Mesodermal cell (in vitro differentiated cells): ENCODE results near the gene CYP1A2.
A peak's percentile ranks its signal among the peaks of the same experiment; 100 is the strongest.
"Not testable (repeated sequence)": the region's sequence is repeated elsewhere in the genome, so short reads cannot be mapped to it uniquely, and the experiment has no call there.

ENCODE experiments used
- H3K27ac ChIP-seq: 2 replicates; pipeline ENCODE4 v1.7.0; 2013; ENCODE audit warnings: mild to moderate bottlenecking, low read depth, low read length, moderate library complexity; ENCODE audit not compliant: severe bottlenecking
- H3K36me3 ChIP-seq: 2 replicates; pipeline ENCODE4 v1.7.1; 2013; ENCODE audit warnings: mild to moderate bottlenecking, low read length, moderate library complexity; ENCODE audit not compliant: control insufficient read depth, insufficient read depth
- H3K4me1 ChIP-seq: one replicate; pipeline ENCODE4 v1.7.1; 2013; ENCODE audit warnings: mild to moderate bottlenecking, low read length; ENCODE audit not compliant: insufficient read depth, control insufficient read depth, poor library complexity, severe bottlenecking
- H3K4me3 ChIP-seq: 2 replicates; pipeline ENCODE4 v1.7.0; 2013; ENCODE audit warnings: low read length, control low read depth, mild to moderate bottlenecking; ENCODE audit not compliant: insufficient read depth, poor library complexity, severe bottlenecking; ENCODE audit errors: extremely low read depth
- H3K9me3 ChIP-seq: 2 replicates; pipeline ENCODE4 v1.7.1; 2013; ENCODE audit warnings: mild to moderate bottlenecking, low read length, moderate library complexity; ENCODE audit not compliant: control insufficient read depth
- WGBS, 2 experiments: methylation state at CpG; one replicate each; pipeline ENCODE4 v1.1.5; 2013; ENCODE audit warnings: missing lambda C conversion rate in 2 of 2; ENCODE audit not compliant: insufficient coverage in 2 of 2; 5-methylcytosine and 5-hydroxymethylcytosine counted together

CYP1A2 gene

DNA sequence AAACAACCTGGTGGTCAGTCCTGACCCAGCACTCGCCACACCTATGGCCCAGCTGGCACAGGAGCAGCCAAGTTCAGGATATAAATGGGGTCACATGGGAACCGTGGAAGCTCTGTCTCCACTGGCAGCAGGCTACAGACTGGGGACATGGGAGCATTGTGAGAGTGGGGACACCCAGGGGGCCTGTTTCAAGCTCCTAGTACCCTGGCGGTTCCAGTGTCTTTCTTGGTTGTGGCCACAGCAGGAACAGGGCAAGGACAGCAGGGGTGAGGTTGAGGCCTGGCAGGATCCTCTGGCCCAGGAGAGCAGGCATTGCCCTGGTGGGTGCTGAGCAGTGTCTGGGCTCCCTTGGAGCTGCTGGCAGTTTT, 35.1 kb downstream of the CYP1A2 start:
- Histone ChIP-seq H3K4me1 (peaks cover 34% of the 10 kb centered on the region), H3K4me3 (peak overlapping the region; percentile 87), H3K27ac (no peak overlapping the region), H3K36me3 (peaks cover 29% of the 10 kb centered on the region), H3K9me3 (no peaks in the 10 kb centered on the region)
- 91% methylated on average over 2 to 3 of the region's 3 CpGs for WGBS, 2 experiments

- Histone ChIP-seq H3K4me1 (peaks cover 33% of the 10 kb centered on the region), H3K27ac (no peak overlapping the region), H3K4me3 (no peak overlapping the region), H3K9me3 (no peaks in the 10 kb centered on the region), H3K36me3 (peaks cover 34% of the 10 kb centered on the region)
- WGBS, 2 experiments: 94 to 97% methylated on average over 5 to 8 of the region's 8 CpGs
Measured at GRCh38 chr15:74784426-74785193, 36.0 kb downstream of the CYP1A2 start.

DNA sequence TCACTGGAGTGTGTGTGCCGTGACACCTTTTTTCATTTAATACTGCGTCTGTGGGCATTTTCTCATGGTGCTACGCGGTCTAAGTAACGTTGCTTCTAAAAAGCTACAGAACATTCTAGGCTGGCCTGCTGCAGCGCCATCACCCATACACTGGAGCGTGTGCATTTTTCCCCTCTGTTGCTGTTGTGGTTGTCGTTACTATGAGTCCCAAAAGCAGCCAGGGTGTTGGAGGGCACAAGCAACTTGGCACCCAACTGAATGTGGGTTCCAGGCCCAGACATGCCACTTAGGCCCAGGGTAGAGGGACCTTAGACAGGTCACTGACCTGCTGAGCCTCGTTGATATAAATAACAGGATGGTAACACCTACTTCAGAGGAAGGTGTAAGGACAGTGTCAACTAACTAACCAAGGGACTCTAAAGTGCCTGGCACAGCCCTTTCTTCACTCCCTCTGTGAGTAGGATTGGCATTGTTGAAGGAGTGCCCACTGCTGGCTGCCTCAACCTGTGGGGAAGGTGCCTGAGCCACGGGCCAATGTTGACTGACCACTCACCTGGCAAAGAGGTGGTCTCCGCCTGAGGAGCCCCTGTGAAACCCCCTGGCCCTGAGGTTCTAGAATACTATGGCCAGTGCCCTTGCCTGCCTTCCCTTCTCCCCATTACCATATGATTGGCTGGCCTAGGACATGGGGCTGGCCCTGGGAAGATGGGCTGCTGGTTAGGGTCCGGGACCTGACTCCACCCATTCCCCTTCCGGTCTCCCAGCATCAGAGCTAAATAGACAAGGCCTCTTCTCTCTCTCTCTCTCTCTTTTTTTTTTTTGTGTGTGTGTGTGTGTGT, 36.8 kb downstream of the CYP1A2 start:
- Histone ChIP-seq H3K4me1 (peaks cover 33% of the 10 kb centered on the region), H3K9me3 (no peaks in the 10 kb centered on the region), H3K4me3 (no peak overlapping the region), H3K27ac (no peak overlapping the region), H3K36me3 (peaks cover 35% of the 10 kb centered on the region)
- WGBS, 2 experiments: 96 to 97% methylated on average over 9 to 11 of the region's 13 CpGs

GRCh38 chr15:74786081-74786480, 37.4 kb downstream of the CYP1A2 start:
- H3K9me3 ChIP-seq, H3K4me3 ChIP-seq, H3K27ac ChIP-seq: not testable (repeated sequence)
- 90 to 97% methylated on average over 10 to 11 of the region's 12 CpGs for WGBS, 2 experiments
- Histone ChIP-seq H3K36me3 (peaks cover 35% of the 10 kb centered on the region), H3K4me1 (peaks cover 29% of the 10 kb centered on the region)

- Histone ChIP-seq H3K9me3 (no peaks in the 10 kb centered on the region), H3K4me3 (no peak overlapping the region), H3K36me3 (peaks cover 38% of the 10 kb centered on the region), H3K4me1 (peaks cover 24% of the 10 kb centered on the region), H3K27ac (no peak overlapping the region)
- WGBS, 2 experiments: 94 to 100% methylated on average over 2 to 3 of the region's 7 CpGs
Measured at GRCh38 chr15:74786551-74787165, 38.0 kb downstream of the CYP1A2 start.

- WGBS, 2 experiments: 39 to 50% methylated on average over 12 to 13 of the region's 13 CpGs
- Histone ChIP-seq H3K36me3 (peaks cover 39% of the 10 kb centered on the region), H3K4me3 (no peak overlapping the region), H3K27ac (no peak overlapping the region), H3K4me1 (peaks cover 24% of the 10 kb centered on the region), H3K9me3 (no peaks in the 10 kb centered on the region)
Measured at GRCh38 chr15:74787251-74788041, 38.8 kb downstream of the CYP1A2 start.

DNA sequence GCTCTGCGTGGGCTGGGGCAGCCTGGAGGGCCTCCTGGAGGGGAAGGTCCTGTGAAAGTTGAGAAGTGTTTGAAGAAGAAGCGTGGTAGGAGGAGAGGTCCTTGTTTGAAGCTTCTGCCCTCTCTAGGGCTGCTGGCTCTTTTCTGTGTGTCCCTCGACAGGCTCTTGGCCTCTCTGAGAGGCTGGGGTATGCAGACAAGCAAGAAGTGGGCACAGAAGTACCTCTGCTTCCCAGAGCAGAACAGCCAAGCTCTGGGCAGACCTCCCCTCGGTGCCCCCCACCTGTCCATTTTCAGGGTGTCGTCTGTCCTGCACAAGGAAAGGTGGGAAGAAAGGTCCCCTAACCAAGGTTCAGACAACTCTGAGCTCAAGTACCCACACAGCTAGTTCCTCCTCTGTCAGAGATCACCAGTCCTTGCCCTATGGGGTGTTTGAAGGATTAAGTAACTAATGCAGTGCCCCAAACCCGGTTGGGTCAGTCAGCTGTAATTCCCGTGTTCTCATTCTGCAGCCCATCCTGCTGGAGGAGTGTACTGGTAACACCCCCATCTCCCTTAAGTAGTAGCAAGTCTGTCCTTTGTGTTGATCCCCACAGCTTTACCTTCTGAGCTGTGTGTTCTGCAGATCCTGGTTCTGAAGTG, 39.5 kb downstream of the CYP1A2 start:
- no peak overlapping the region for H3K4me3 ChIP-seq
- peaks cover 28% of the 10 kb centered on the region for H3K4me1 ChIP-seq
- H3K36me3 ChIP-seq: peaks cover 39% of the 10 kb centered on the region
- no peaks in the 10 kb centered on the region for H3K9me3 ChIP-seq
- no peak overlapping the region for H3K27ac ChIP-seq
- WGBS, 2 experiments: 46 to 64% methylated on average over 4 to 7 of the region's 7 CpGs

DNA sequence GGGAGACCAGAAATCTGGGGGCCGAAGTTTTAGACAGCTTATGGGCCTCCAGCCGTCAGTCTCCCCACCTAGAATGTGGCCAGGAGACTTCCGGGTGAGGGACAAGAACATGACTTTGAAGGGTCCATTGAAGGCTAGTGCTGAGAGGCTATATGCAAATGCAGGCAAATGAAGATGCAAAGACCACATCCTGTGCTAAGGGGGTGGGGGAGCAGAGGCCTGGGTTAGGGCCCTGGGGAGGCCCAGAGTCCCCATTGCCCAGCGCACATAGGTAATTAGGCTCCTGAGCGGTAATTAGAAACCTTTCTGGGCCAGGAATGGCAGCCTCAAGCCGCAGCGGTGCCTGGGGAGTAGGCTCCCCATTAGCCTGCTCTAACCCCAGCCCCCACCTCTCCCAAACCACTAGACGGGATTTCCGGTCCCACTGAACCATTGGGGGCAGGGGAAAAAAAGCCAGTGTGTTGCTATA, 40.1 kb downstream of the CYP1A2 start:
- Histone ChIP-seq H3K36me3 (peaks cover 39% of the 10 kb centered on the region), H3K27ac (no peak overlapping the region), H3K4me1 (peaks cover 25% of the 10 kb centered on the region), H3K9me3 (no peaks in the 10 kb centered on the region), H3K4me3 (no peak overlapping the region)
- WGBS, 2 experiments: 76 to 85% methylated on average over 5 of the region's 9 CpGs

DNA sequence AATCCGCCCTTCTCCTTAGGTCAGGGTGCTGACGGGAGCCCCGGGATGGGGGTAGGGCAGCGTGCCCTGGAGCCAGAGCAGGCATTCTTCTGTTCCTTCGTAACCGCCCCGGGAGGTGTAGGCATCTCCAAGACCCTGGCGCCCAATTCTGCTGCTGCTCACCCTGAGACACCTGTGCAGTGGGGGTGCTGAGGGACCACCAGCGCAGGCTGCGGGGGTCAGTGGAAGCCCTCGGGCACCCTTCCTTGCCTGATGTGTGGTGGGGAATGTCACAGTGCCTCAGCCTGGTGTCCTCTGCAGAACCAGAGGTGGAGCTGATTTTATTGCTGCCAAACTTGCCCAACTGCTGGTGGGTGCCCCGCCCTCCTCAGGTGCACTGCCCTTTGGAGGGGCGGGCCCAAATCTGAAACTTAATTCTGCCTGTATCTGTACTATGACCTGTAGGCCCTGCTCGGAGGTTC, 40.6 kb downstream of the CYP1A2 start:
- Histone ChIP-seq H3K36me3 (peaks cover 39% of the 10 kb centered on the region), H3K4me1 (peaks cover 21% of the 10 kb centered on the region), H3K9me3 (no peaks in the 10 kb centered on the region), H3K4me3 (no peak overlapping the region), H3K27ac (no peak overlapping the region)
- WGBS, 2 experiments: 93 to 95% methylated on average over 11 of the region's 14 CpGs

DNA sequence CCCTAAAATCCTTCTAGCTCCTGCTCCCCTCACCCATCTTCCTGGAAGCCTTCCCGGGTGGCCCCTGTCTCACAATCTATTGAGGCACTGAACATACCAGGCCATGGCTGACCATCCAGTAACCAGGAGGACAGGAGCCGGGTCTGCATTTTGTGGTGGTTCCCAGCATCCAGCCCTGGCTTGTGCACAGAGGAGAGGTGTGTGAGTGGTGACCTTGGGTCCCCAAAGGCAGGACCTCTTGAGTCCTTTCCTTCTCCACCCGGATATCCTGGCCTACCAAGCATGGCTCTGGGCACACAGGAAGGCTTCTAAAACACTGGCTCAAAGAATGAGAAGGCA, 41.1 kb downstream of the CYP1A2 start:
- Histone ChIP-seq H3K27ac (peak overlapping the region; percentile 41), H3K36me3 (peaks cover 35% of the 10 kb centered on the region), H3K4me1 (peaks cover 21% of the 10 kb centered on the region), H3K4me3 (no peak overlapping the region), H3K9me3 (no peaks in the 10 kb centered on the region)
- WGBS, 2 experiments: 82 to 95% methylated on average over 3 of the region's 3 CpGs
